NCI-H774 (cell line): ENCODE data around the gene AP2M1.
"Not testable (repeated sequence)": the region's sequence is repeated elsewhere in the genome, so short reads cannot be mapped to it uniquely, and the experiment has no call there.

Source experiments
- DNase-seq: peaks from one replicate; lab custom pipeline; 2025; lab: John Stamatoyannopoulos, UW

AP2M1 gene

GRCh38 chr3:184157206-184157605 lies 17.4 kb upstream of the AP2M1 start:
- no peak for DNase-seq

- no peak for DNase-seq
Measured at GRCh38 chr3:184158404-184158803, 16.3 kb upstream of the AP2M1 start.

GRCh38 chr3:184160456-184160855 lies 14.2 kb upstream of the AP2M1 start:
- DNase-seq: no peak

- DNase-seq: not testable (repeated sequence)
Measured at GRCh38 chr3:184162571-184163070, 12.0 kb upstream of the AP2M1 start.

- DNase-seq: no peak
Measured at GRCh38 chr3:184164648-184165330, 9.9 kb upstream of the AP2M1 start.

- no peak for DNase-seq
Measured at GRCh38 chr3:184165543-184165942, 9.1 kb upstream of the AP2M1 start.

- no peak for DNase-seq
Measured at GRCh38 chr3:184166671-184167070, 8.0 kb upstream of the AP2M1 start.

GRCh38 chr3:184167786-184168185 lies 6.9 kb upstream of the AP2M1 start:
- no peak for DNase-seq

- DNase-seq: no peak
Measured at GRCh38 chr3:184168363-184169120, 6.1 kb upstream of the AP2M1 start.

GRCh38 chr3:184169896-184170875 lies 4.5 kb upstream of the AP2M1 start:
- DNase-seq: no peak

- no peak for DNase-seq
Measured at GRCh38 chr3:184171562-184171961, 3.1 kb upstream of the AP2M1 start.

- no peak for DNase-seq
Measured at GRCh38 chr3:184172681-184173373, 1.8 kb upstream of the AP2M1 start.

GRCh38 chr3:184173374-184173722 lies 1.3 kb upstream of the AP2M1 start:
- DNase-seq: no peak

GRCh38 chr3:184174284-184174645 lies 390 bp upstream of the AP2M1 start:
- no peak for DNase-seq

GRCh38 chr3:184175506-184175905 lies 851 bp downstream of the AP2M1 start:
- no peak for DNase-seq

- no peak for DNase-seq
Measured at GRCh38 chr3:184175981-184176376, 1.3 kb downstream of the AP2M1 start.

- no peak for DNase-seq
Measured at GRCh38 chr3:184176377-184177330, 2.0 kb downstream of the AP2M1 start.

GRCh38 chr3:184177331-184177731 lies 2.7 kb downstream of the AP2M1 start:
- no peak for DNase-seq

GRCh38 chr3:184177767-184178306 lies 3.2 kb downstream of the AP2M1 start:
- DNase-seq: no peak

GRCh38 chr3:184178521-184179138 lies 4.0 kb downstream of the AP2M1 start:
- DNase-seq: no peak
